ENCODE measurements around the gene CHMP4B. TPM values are rescaled to one million over a fixed set of nuclear protein-coding genes. Genes with fewer than 3 reads are reported as not detected.
A peak's percentile ranks its signal among the peaks of the same experiment; 100 is the strongest.

Gene CHMP4B
- polyA plus RNA-seq, 1 of the 3 experiments (the other 2 are of a cell fraction), result 123 TPM

DNA sequence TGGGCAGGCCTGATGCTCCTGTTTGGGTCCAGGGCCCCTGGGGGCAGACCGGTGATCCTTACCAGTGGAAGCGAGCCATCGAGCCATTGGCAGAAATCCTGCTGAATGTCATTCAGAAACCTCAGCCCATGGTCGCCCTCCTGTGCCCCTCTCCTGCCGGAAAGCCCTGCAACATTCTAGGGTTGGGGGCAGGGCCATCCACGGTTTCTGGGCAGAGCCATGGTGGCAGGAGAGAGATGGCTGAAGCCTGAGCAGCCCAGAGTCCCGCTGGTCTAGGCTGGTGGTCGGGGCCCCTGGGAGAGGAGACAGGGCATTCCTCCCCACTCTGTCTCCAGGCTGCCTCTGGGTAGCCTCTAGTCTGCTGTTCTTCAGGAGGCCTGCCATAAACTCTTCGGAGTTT, 19.6 kb upstream of the CHMP4B start:
- ChIA-PET CTCF (interaction anchor here (1.0 to 3.1 kb wide), 28 partner anchors 9 to 305 kb away, joined by 3 to 16 read pairs (median 4); no protein-coding TSS in a partner anchor), POLR2A (no interaction called here)
- Histone ChIP-seq H3K27me3 (ENCODE audit: insufficient read depth) (no peaks in the 10 kb centered on the region), H2AFZ (ENCODE audit: low read depth) (no peak overlapping the region), H3K4me2 (no peak overlapping the region), H3K9me2 (no peaks in the 10 kb centered on the region), H3K79me2 (ENCODE audit: insufficient read depth) (no peaks in the 10 kb centered on the region), H3K4me3 (ENCODE audit: low read depth in 2 of 2, low read length in 1 of 2) (no peak overlapping the region), H4K20me1 (ENCODE audit: insufficient read depth) (no peaks in the 10 kb centered on the region), H3K27ac (ENCODE audit: low read depth in 2 of 2, low read length in 1 of 2) (no peak overlapping the region), H3K9me3 (no peaks in the 10 kb centered on the region), H3K36me3 (replicated peaks in 1 of 2; ENCODE audit: control insufficient read depth in 1 of 2, insufficient read depth in 2 of 2, low read length in 1 of 2) (no peaks in the 10 kb centered on the region), H3K9ac (no peak overlapping the region), H3K4me1 (ENCODE audit: control insufficient read depth in 1 of 2, insufficient read depth in 2 of 2, low read depth in 1 of 2, low read length in 1 of 2) (peaks cover 7 to 30% of the 10 kb centered on the region in 2 experiments; a peak in 2 of 4 replicates), H3F3A (replicated peaks; ENCODE audit: insufficient read depth) (peaks cover 8% of the 10 kb centered on the region)
- WGBS (ENCODE audit: low lambda C conversion rate), result 89% methylated on average over 3 of the region's 9 CpGs
- no peak for TF ChIP-seq TEAD4 (IDR thresholded peaks at IDR 0.05; ENCODE audit: borderline replicate concordance, insufficient read depth)
- TF ChIP-seq, protein P1, sequence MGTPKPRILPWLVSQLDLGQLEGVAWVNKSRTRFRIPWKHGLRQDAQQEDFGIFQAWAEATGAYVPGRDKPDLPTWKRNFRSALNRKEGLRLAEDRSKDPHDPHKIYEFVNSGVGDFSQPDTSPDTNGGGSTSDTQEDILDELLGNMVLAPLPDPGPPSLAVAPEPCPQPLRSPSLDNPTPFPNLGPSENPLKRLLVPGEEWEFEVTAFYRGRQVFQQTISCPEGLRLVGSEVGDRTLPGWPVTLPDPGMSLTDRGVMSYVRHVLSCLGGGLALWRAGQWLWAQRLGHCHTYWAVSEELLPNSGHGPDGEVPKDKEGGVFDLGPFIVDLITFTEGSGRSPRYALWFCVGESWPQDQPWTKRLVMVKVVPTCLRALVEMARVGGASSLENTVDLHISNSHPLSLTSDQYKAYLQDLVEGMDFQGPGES (IDR thresholded peaks at IDR 0.05; ENCODE audit: low read depth, low read length), result no peak
- no peak for TF ChIP-seq JUND (IDR thresholded peaks at IDR 0.05)
- TF ChIP-seq TAF1 (IDR thresholded peaks at IDR 0.05; ENCODE audit: borderline replicate concordance, low read depth, low read length), result no peak
- TF ChIP-seq MXI1 (IDR thresholded peaks at IDR 0.05; ENCODE audit: low read depth, low read length), result no peak
- TF ChIP-seq YY1 (IDR thresholded peaks at IDR 0.05; ENCODE audit: low read depth), result no peak
- TF ChIP-seq, protein P2, sequence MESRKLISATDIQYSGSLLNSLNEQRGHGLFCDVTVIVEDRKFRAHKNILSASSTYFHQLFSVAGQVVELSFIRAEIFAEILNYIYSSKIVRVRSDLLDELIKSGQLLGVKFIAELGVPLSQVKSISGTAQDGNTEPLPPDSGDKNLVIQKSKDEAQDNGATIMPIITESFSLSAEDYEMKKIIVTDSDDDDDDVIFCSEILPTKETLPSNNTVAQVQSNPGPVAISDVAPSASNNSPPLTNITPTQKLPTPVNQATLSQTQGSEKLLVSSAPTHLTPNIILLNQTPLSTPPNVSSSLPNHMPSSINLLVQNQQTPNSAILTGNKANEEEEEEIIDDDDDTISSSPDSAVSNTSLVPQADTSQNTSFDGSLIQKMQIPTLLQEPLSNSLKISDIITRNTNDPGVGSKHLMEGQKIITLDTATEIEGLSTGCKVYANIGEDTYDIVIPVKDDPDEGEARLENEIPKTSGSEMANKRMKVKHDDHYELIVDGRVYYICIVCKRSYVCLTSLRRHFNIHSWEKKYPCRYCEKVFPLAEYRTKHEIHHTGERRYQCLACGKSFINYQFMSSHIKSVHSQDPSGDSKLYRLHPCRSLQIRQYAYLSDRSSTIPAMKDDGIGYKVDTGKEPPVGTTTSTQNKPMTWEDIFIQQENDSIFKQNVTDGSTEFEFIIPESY (IDR thresholded peaks at IDR 0.05; ENCODE audit: borderline replicate concordance, low read depth), result no peak
- TF ChIP-seq CHD2 (IDR thresholded peaks at IDR 0.05; ENCODE audit: low read length, partially characterized antibody), result no peak
- no peak for TF ChIP-seq RFX5 (IDR thresholded peaks at IDR 0.05; ENCODE audit: low read length)
- TF ChIP-seq GATA2 (CRISPR knock-in tag; IDR thresholded peaks at IDR 0.05), result no peak
- DNase-seq, result no peak

DNA sequence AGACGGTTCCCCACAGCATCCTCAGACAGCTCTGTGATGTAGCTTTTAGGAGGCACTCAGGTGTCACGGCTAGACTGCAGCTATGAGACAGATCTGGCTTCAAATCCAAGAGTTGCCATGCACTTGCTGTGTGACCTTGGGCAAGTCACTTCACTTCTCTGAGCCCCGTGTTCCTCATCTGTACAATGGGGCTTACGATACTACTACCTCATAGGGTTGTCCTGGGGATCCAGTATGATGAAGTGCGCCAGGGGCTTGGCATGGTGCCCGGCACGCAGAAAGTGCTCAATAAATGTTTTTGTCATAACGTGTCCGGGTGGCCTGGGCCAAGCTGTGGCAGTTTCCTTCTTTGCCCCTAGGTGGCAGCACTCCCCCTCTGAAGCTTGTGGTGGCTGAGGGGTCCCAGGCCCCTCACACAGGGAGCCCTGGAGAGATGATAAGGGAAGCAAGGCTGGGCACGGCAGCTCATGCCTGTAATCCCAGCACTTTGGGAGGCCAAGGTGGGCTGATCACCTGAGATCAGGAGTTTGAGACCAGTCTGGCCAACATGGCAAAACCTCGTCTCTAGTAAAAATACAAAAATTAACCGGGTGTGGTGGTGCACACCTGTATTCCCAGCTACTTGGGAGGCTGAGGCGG, 19.1 kb upstream of the CHMP4B start:
- H3K27ac ChIP-seq (ENCODE audit: low read depth in 2 of 2, low read length in 1 of 2), result no peak overlapping the region
- no peaks in the 10 kb centered on the region for H3K79me2 ChIP-seq (ENCODE audit: insufficient read depth)
- H3K9ac ChIP-seq, result no peak overlapping the region
- CTCF ChIA-PET, result interaction anchor here (0.9 to 3.1 kb wide), 30 partner anchors 9 to 305 kb away, joined by 3 to 16 read pairs (median 4); partner anchors contain the start of gene RALY
- no peaks in the 10 kb centered on the region for H3K27me3 ChIP-seq (ENCODE audit: insufficient read depth)
- H4K20me1 ChIP-seq (ENCODE audit: insufficient read depth), result no peaks in the 10 kb centered on the region
- WGBS (ENCODE audit: low lambda C conversion rate), result 82% methylated on average over 9 of the region's 13 CpGs
- H3K9me2 ChIP-seq, result no peaks in the 10 kb centered on the region
- no peak overlapping the region for H3K4me2 ChIP-seq
- no peaks in the 10 kb centered on the region for H3K36me3 ChIP-seq (replicated peaks in 1 of 2; ENCODE audit: control insufficient read depth in 1 of 2, insufficient read depth in 2 of 2, low read length in 1 of 2)
- TF ChIP-seq, protein P3, sequence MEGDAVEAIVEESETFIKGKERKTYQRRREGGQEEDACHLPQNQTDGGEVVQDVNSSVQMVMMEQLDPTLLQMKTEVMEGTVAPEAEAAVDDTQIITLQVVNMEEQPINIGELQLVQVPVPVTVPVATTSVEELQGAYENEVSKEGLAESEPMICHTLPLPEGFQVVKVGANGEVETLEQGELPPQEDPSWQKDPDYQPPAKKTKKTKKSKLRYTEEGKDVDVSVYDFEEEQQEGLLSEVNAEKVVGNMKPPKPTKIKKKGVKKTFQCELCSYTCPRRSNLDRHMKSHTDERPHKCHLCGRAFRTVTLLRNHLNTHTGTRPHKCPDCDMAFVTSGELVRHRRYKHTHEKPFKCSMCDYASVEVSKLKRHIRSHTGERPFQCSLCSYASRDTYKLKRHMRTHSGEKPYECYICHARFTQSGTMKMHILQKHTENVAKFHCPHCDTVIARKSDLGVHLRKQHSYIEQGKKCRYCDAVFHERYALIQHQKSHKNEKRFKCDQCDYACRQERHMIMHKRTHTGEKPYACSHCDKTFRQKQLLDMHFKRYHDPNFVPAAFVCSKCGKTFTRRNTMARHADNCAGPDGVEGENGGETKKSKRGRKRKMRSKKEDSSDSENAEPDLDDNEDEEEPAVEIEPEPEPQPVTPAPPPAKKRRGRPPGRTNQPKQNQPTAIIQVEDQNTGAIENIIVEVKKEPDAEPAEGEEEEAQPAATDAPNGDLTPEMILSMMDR (IDR thresholded peaks at IDR 0.05), result peak; percentile 90
- TF ChIP-seq, protein P2 (IDR thresholded peaks at IDR 0.05; ENCODE audit: borderline replicate concordance, low read depth), result no peak
- TF ChIP-seq, protein P4, sequence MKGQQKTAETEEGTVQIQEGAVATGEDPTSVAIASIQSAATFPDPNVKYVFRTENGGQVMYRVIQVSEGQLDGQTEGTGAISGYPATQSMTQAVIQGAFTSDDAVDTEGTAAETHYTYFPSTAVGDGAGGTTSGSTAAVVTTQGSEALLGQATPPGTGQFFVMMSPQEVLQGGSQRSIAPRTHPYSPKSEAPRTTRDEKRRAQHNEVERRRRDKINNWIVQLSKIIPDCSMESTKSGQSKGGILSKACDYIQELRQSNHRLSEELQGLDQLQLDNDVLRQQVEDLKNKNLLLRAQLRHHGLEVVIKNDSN (IDR thresholded peaks at IDR 0.05; ENCODE audit: borderline replicate concordance, low read depth), result no peak
- TF ChIP-seq SMC3 (IDR thresholded peaks at IDR 0.05; ENCODE audit: low read depth, low read length) (peak; percentile 48; the same call in 1 of the 2 replicates), ELF1 (IDR thresholded peaks at IDR 0.05) (no peak), RXRA (IDR thresholded peaks at IDR 0.05; ENCODE audit: borderline replicate concordance, low read depth) (no peak), NFIC (IDR thresholded peaks at IDR 0.05; ENCODE audit: borderline replicate concordance) (no peak), YY1 (IDR thresholded peaks at IDR 0.05; ENCODE audit: low read depth) (no peak), GABPA (IDR thresholded peaks at IDR 0.05; ENCODE audit: low read depth) (no peak), RAD21 (IDR thresholded peaks at IDR 0.05; ENCODE audit: low read length) (peak; percentile 76), SIN3A (IDR thresholded peaks at IDR 0.05; ENCODE audit: borderline replicate concordance, low read depth, low read length) (no peak), TCF12 (IDR thresholded peaks at IDR 0.05) (no peak)
- DNase-seq, result peak; percentile 87
- H3F3A ChIP-seq (replicated peaks; ENCODE audit: insufficient read depth), result peaks cover 8% of the 10 kb centered on the region
- POLR2A ChIA-PET, result interaction anchor here (1.1 kb wide), 1 partner anchor 20 kb away, joined by 3 read pairs; no protein-coding TSS in a partner anchor
- H3K4me1 ChIP-seq (ENCODE audit: control insufficient read depth in 1 of 2, insufficient read depth in 2 of 2, low read depth in 1 of 2, low read length in 1 of 2), result peaks cover 7 to 30% of the 10 kb centered on the region in 2 experiments; a peak in 2 of 4 replicates
- no peak overlapping the region for H2AFZ ChIP-seq (ENCODE audit: low read depth)
- no peaks in the 10 kb centered on the region for H3K9me3 ChIP-seq
- peak overlapping the region in 1 of 2 experiments; percentile 39; a peak in 1 of 4 replicates for H3K4me3 ChIP-seq (ENCODE audit: low read depth in 2 of 2, low read length in 1 of 2)

Measured in SK-N-SH (cell line).